Astrocyte of the cerebellum (primary cell): ENCODE data around the gene ANXA2R.
"Not testable (repeated sequence)": the region's sequence is repeated elsewhere in the genome, so short reads cannot be mapped to it uniquely, and the experiment has no call there.

Experiments
- DNase-seq: peaks from one replicate; pipeline ENCODE4 v3.0.0-alpha.2; 2011; ENCODE audit warnings: low read depth
- H3K4me3 ChIP-seq: 2 replicates; pipeline ENCODE4 v1.5.1; 2011; ENCODE audit warnings: mild to moderate bottlenecking, low read depth, low read length, moderate library complexity
- CTCF ChIP-seq: IDR thresholded peaks from 2 replicates; pipeline ENCODE4 v1.5.1; 2012; ENCODE audit warnings: low read length, low read depth, moderate library complexity, mild to moderate bottlenecking; ENCODE audit errors: missing control alignments
- in situ Hi-C: cut with HindIII; loops from 2 replicates; pipeline ENCODE4 v1.10.0; 2017; ENCODE audit warnings: low sequenced_read_pairs

Gene ANXA2R

GRCh38 chr5:43074987-43075318 lies 34.8 kb upstream of the ANXA2R start:
- in situ Hi-C loops = no loop called here
- no peak for DNase-seq
- TF ChIP-seq CTCF = no peak
- H3K4me3 ChIP-seq = no peak overlapping the region

- no peak for DNase-seq
- TF ChIP-seq CTCF = peak; percentile 53
- no peak overlapping the region for H3K4me3 ChIP-seq
- in situ Hi-C loops = no loop called here
Measured at GRCh38 chr5:43073597-43074546, 33.8 kb upstream of the ANXA2R start.

- in situ Hi-C loops, DNase-seq: not testable (repeated sequence)
- peak overlapping the region; percentile 89 for H3K4me3 ChIP-seq
Measured at GRCh38 chr5:43069401-43069720, 29.2 kb upstream of the ANXA2R start.

GRCh38 chr5:43068037-43068436 lies 27.9 kb upstream of the ANXA2R start:
- in situ Hi-C loops = no loop called here
- peak overlapping the region; percentile 89 for H3K4me3 ChIP-seq
- no peak for DNase-seq
- no peak for TF ChIP-seq CTCF

GRCh38 chr5:43066799-43067741 lies 27.0 kb upstream of the ANXA2R start:
- in situ Hi-C loops = no loop called here
- H3K4me3 ChIP-seq = peak overlapping the region; percentile 89
- DNase-seq = peak; percentile 84
- no peak for TF ChIP-seq CTCF

GRCh38 chr5:43065948-43066798 lies 26.1 kb upstream of the ANXA2R start:
- peak overlapping the region; percentile 89 for H3K4me3 ChIP-seq
- no peak for DNase-seq
- in situ Hi-C loops = no loop called here
- no peak for TF ChIP-seq CTCF
